ENCODE measurements around the gene MXD1.

The MXD1 gene

GRCh38 chr2:69966496-69966895, 51.6 kb downstream of the MXD1 start:
- Histone ChIP-seq H3K9me3 (ENCODE audit: insufficient read depth, low read depth, low read length) (no peaks in the 10 kb centered on the region), H3K4me3 (ENCODE audit: low read length, poor library complexity, severe bottlenecking) (no peak overlapping the region), H3K79me2 (ENCODE audit: insufficient read depth, low read length) (no peaks in the 10 kb centered on the region), H3K9ac (ENCODE audit: low read depth, low read length, poor library complexity, severe bottlenecking) (no peak overlapping the region), H4K20me1 (ENCODE audit: insufficient read depth, low read length, poor library complexity, severe bottlenecking) (no peaks in the 10 kb centered on the region), H3K27me3 (ENCODE audit: insufficient read depth, low read length, poor library complexity, severe bottlenecking) (no peaks in the 10 kb centered on the region), H3K4me1 (ENCODE audit: insufficient read depth, low read length, poor library complexity, severe bottlenecking) (no peaks in the 10 kb centered on the region), H2AFZ (ENCODE audit: low read length) (no peak overlapping the region), H3K4me2 (ENCODE audit: low read depth, low read length, poor library complexity, severe bottlenecking) (no peak overlapping the region), H3F3A (ENCODE audit: low read depth) (no peaks in the 10 kb centered on the region), H3K36me3 (ENCODE audit: insufficient read depth, low read length) (no peaks in the 10 kb centered on the region), H3K9me2 (replicated peaks; ENCODE audit: low read depth, low read length) (no peaks in the 10 kb centered on the region)
- TF ChIP-seq EZH2phosphoT487 (IDR thresholded peaks at IDR 0.05; ENCODE audit: borderline replicate concordance) (no peak), CTCF (conservative IDR thresholded peaks at IDR 0.05; ENCODE audit: low read length) (no peak)

- no peak overlapping the region for H2AFZ ChIP-seq (ENCODE audit: low read length)
- no peaks in the 10 kb centered on the region for H3K36me3 ChIP-seq (ENCODE audit: insufficient read depth, low read length)
- no peaks in the 10 kb centered on the region for H3K4me1 ChIP-seq (ENCODE audit: insufficient read depth, low read length, poor library complexity, severe bottlenecking)
- H3K79me2 ChIP-seq (ENCODE audit: insufficient read depth, low read length): no peaks in the 10 kb centered on the region
- no peaks in the 10 kb centered on the region for H3K9me2 ChIP-seq (replicated peaks; ENCODE audit: low read depth, low read length)
- no peak overlapping the region for H3K4me2 ChIP-seq (ENCODE audit: low read depth, low read length, poor library complexity, severe bottlenecking)
- no peak for TF ChIP-seq EZH2phosphoT487 (IDR thresholded peaks at IDR 0.05; ENCODE audit: borderline replicate concordance)
- no peak for TF ChIP-seq CTCF (conservative IDR thresholded peaks at IDR 0.05; ENCODE audit: low read length)
- H3F3A ChIP-seq (ENCODE audit: low read depth): no peaks in the 10 kb centered on the region
- no peak overlapping the region for H3K9ac ChIP-seq (ENCODE audit: low read depth, low read length, poor library complexity, severe bottlenecking)
- no peaks in the 10 kb centered on the region for H3K27me3 ChIP-seq (ENCODE audit: insufficient read depth, low read length, poor library complexity, severe bottlenecking)
- no peak overlapping the region for H3K4me3 ChIP-seq (ENCODE audit: low read length, poor library complexity, severe bottlenecking)
- no peaks in the 10 kb centered on the region for H4K20me1 ChIP-seq (ENCODE audit: insufficient read depth, low read length, poor library complexity, severe bottlenecking)
- no peaks in the 10 kb centered on the region for H3K9me3 ChIP-seq (ENCODE audit: insufficient read depth, low read depth, low read length)
Measured at GRCh38 chr2:69968609-69969008, 53.7 kb downstream of the MXD1 start.

GRCh38 chr2:69969126-69969983, 54.4 kb downstream of the MXD1 start:
- H4K20me1 ChIP-seq (ENCODE audit: insufficient read depth, low read length, poor library complexity, severe bottlenecking): no peaks in the 10 kb centered on the region
- no peaks in the 10 kb centered on the region for H3K79me2 ChIP-seq (ENCODE audit: insufficient read depth, low read length)
- H3F3A ChIP-seq (ENCODE audit: low read depth): no peaks in the 10 kb centered on the region
- no peaks in the 10 kb centered on the region for H3K27me3 ChIP-seq (ENCODE audit: insufficient read depth, low read length, poor library complexity, severe bottlenecking)
- TF ChIP-seq EZH2phosphoT487 (IDR thresholded peaks at IDR 0.05; ENCODE audit: borderline replicate concordance) (no peak), CTCF (conservative IDR thresholded peaks at IDR 0.05; ENCODE audit: low read length) (no peak)
- no peak overlapping the region for H3K4me3 ChIP-seq (ENCODE audit: low read length, poor library complexity, severe bottlenecking)
- no peaks in the 10 kb centered on the region for H3K9me3 ChIP-seq (ENCODE audit: insufficient read depth, low read depth, low read length)
- no peaks in the 10 kb centered on the region for H3K36me3 ChIP-seq (ENCODE audit: insufficient read depth, low read length)
- H3K4me1 ChIP-seq (ENCODE audit: insufficient read depth, low read length, poor library complexity, severe bottlenecking): no peaks in the 10 kb centered on the region
- H2AFZ ChIP-seq (ENCODE audit: low read length): no peak overlapping the region
- H3K4me2 ChIP-seq (ENCODE audit: low read depth, low read length, poor library complexity, severe bottlenecking): no peak overlapping the region
- no peak overlapping the region for H3K9ac ChIP-seq (ENCODE audit: low read depth, low read length, poor library complexity, severe bottlenecking)
- no peaks in the 10 kb centered on the region for H3K9me2 ChIP-seq (replicated peaks; ENCODE audit: low read depth, low read length)

All from Loucy (cell line).